ENCODE measurements around the gene SHISA9.

DNA sequence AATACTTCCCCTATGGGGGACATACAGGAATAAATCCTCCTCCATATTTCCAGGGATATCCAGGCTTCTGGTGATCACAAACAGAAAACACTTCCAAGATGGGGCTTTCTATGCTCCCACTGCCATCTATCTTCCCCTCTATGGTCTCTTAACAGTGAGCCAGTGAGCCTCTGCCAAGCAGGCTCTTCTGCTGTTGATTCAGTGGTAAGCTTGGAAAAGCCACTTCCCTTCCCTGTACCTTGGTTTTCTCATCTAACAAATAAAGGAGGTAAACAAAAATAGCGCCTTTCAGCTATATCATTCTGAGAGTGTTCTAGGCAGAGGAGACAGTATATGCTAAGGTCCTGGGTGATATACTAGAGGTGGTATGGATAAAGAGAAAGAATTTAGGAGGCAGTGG lies 368.0 kb downstream of the SHISA9 start:
- no peak for TF ChIP-seq POLR2A (IDR thresholded peaks at IDR 0.05)
- TF ChIP-seq, protein P1, sequence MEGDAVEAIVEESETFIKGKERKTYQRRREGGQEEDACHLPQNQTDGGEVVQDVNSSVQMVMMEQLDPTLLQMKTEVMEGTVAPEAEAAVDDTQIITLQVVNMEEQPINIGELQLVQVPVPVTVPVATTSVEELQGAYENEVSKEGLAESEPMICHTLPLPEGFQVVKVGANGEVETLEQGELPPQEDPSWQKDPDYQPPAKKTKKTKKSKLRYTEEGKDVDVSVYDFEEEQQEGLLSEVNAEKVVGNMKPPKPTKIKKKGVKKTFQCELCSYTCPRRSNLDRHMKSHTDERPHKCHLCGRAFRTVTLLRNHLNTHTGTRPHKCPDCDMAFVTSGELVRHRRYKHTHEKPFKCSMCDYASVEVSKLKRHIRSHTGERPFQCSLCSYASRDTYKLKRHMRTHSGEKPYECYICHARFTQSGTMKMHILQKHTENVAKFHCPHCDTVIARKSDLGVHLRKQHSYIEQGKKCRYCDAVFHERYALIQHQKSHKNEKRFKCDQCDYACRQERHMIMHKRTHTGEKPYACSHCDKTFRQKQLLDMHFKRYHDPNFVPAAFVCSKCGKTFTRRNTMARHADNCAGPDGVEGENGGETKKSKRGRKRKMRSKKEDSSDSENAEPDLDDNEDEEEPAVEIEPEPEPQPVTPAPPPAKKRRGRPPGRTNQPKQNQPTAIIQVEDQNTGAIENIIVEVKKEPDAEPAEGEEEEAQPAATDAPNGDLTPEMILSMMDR (IDR thresholded peaks at IDR 0.05) = no peak
